Inferior parietal cortex (tissue), 1 donor: ENCODE results near the gene SSBP3.

Source experiments
- DNase-seq: peaks from one replicate; pipeline ENCODE4 v3.0.0-alpha.2; 2016; ENCODE audit errors: extremely low spot score

The SSBP3 gene

DNA sequence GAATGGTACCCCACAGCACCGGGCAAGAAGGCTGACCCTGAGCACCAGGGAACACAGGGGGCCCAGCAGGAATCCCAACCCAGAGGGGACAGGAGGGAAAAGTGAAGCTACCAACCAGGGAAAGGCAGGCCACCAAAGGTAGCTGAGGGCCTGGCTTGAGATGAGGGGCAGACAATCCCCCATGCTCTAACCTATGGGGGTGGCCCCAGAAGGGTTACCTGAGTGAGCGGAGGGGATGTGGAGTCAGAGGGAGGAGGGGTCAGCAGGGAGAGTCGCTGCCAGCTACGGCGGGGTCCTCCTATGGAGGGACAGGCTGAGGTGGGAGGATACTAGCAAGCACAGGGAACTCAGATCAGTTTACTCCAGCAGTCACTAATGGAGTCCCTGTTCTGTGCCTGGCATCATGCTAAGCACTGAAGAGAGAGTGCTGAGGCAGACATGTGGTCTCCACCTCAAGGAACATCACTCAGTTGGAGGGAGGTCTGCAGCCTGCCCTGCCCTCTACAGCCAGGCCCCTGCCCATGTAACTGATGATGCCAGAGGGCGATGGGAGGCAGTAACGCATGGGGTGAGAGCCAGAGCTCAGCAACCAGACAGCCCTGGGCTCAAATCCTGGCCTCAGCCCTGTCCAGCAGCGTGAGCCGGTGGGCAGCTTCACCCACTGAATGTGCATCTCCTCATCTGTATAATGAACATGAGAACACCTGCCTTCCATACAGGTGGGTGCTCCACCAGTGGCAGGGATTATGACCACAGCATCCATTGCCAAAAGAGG, 227.7 kb downstream of the SSBP3 start:
- DNase-seq = no peak

DNA sequence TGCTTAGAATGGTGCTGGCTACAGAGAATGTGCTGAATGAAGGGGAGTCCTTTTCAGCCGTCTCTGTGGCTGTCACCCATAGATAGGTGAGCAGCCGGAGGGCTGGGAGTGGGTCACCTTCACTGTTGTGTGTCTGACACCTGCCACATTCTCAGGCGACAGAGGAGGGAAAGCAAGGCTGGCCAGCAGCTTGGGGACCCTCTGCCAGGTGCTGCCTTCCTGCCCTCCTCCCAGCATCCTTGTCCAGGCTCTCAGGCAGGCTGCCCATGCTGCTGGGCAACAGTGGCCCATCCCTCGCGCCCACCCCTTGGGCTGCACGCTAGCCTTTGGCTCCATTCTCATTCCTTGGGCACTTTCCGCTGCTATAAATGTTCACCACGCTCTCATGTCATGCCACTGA, 228.5 kb downstream of the SSBP3 start:
- DNase-seq = no peak

DNA sequence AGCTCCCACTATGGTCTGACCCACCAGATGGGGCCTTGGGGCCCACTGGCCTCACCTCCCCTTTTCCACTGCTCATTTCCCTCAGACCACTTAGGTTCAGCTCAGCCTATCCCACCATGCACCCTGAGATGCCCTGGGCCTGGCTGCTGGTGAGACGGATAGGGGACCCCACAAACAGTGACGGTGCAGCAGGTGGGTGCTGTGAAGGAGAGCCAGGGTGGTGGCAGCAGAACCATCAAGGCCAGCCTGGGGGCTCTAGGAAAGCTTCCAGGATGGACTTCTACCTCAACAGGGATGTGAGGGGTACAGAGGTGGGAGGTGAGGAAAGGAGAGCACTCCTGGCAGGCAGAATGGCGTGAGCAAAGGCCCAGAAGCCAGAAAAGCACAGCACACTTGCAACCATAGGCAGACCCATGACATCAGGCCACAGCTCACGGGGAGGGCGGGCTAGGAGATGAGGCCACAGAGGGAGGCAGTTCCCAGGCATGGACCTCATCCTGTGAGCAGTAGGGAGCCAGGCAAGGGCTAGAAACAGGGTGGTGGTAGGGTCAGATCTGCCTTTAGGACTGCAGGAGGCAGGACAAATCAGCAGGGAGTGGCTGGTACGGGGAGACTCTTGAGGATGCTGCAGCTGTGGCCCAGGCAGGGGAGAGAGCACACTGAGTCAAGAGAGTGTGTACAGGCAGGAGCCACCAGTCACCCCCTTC, 229.4 kb downstream of the SSBP3 start:
- no peak for DNase-seq
